ENCODE measurements around the gene CNGA2.

CNGA2 gene

GRCh38 chrX:151753313-151754046 is 18.9 kb downstream of the CNGA2 start:
- DNase-seq, result peak; percentile 8

GRCh38 chrX:151754047-151754429 is 19.5 kb downstream of the CNGA2 start:
- DNase-seq, result no peak

- no peak for DNase-seq
These were observed 20.2 kb downstream of the CNGA2 start for GRCh38 chrX:151754641-151755215.

GRCh38 chrX:151759041-151759708 is 24.6 kb downstream of the CNGA2 start:
- no peak for DNase-seq

GRCh38 chrX:151762802-151763201 is 28.3 kb downstream of the CNGA2 start:
- no peak for DNase-seq

GRCh38 chrX:151763711-151764110 is 29.2 kb downstream of the CNGA2 start:
- DNase-seq, result no peak

GRCh38 chrX:151765026-151765425 is 30.5 kb downstream of the CNGA2 start:
- DNase-seq, result no peak

- DNase-seq, result no peak
These were observed 37.2 kb downstream of the CNGA2 start for GRCh38 chrX:151771726-151772125.

- DNase-seq, result no peak
These were observed 38.9 kb downstream of the CNGA2 start for GRCh38 chrX:151773434-151773833.

- no peak for DNase-seq
These were observed 39.9 kb downstream of the CNGA2 start for GRCh38 chrX:151774421-151774820.

- no peak for DNase-seq
These were observed 41.7 kb downstream of the CNGA2 start for GRCh38 chrX:151776181-151776731.

GRCh38 chrX:151776936-151777335 is 42.4 kb downstream of the CNGA2 start:
- DNase-seq, result no peak

- no peak for DNase-seq
These were observed 44.7 kb downstream of the CNGA2 start for GRCh38 chrX:151779258-151779657.

- no peak for DNase-seq
These were observed 46.1 kb downstream of the CNGA2 start for GRCh38 chrX:151780621-151781020.

GRCh38 chrX:151789179-151789800 is 54.7 kb downstream of the CNGA2 start:
- DNase-seq, result no peak

- no peak for DNase-seq
These were observed 56.1 kb downstream of the CNGA2 start for GRCh38 chrX:151790481-151791160.

GRCh38 chrX:151791961-151792360 is 57.4 kb downstream of the CNGA2 start:
- no peak for DNase-seq

- DNase-seq, result no peak
These were observed 58.0 kb downstream of the CNGA2 start for GRCh38 chrX:151792505-151792904.

GRCh38 chrX:151793886-151794285 is 59.3 kb downstream of the CNGA2 start:
- DNase-seq, result no peak

All from SHP77 treated with DMSO at 0.1 percent for 48 hours (cell line).